ENCODE measurements around the gene ABCC5. TPM values are rescaled to one million over a fixed set of nuclear protein-coding genes. Genes with fewer than 3 reads are reported as not detected.

The ABCC5 gene
- total RNA-seq, 1 experiment from 2014 or later, result 37.6 TPM

GRCh38 chr3:183968666-183969245 lies 48.9 kb downstream of the ABCC5 start:
- H3K23ac ChIP-seq (ENCODE audit: insufficient read length, low read depth, low read length), result no peak overlapping the region
- H3K9me3 ChIP-seq (ENCODE audit: control insufficient read depth, low read depth, low read length), result no peaks in the 10 kb centered on the region
- no peak overlapping the region for H3K14ac ChIP-seq (ENCODE audit: insufficient read depth, low read length)
- no peaks in the 10 kb centered on the region for H3K23me2 ChIP-seq (ENCODE audit: insufficient read length, low read depth, low read length, poor library complexity, severe bottlenecking)
- H2AFZ ChIP-seq (ENCODE audit: low read length), result no peak overlapping the region
- Mint-ChIP-seq H3K36me3 (ENCODE audit: insufficient read depth in 1 of 3, low read depth in 3 of 3) (peaks cover 19 to 63% (median 36%) of the 10 kb centered on the region in 3 experiments; a peak in 6 of 7 replicates), H3K9me3 (no peaks in the 10 kb centered on the region), H3K4me3 (no peak overlapping the region), H3K4me1 (no peaks in the 10 kb centered on the region; a peak in 1 of 4 replicates), H3K27ac (no peak overlapping the region), H3K27me3 (ENCODE audit: low read depth) (no peaks in the 10 kb centered on the region)
- H4K20me1 ChIP-seq (ENCODE audit: control insufficient read depth, insufficient read depth, insufficient read length), result no peaks in the 10 kb centered on the region
- no peaks in the 10 kb centered on the region for H3K27me3 ChIP-seq (ENCODE audit: insufficient read depth, low read length)
- H3K9ac ChIP-seq (ENCODE audit: extremely low read depth, insufficient read length, low read length), result no peak overlapping the region
- no peak overlapping the region for H3T11ph ChIP-seq (ENCODE audit: low read length)
- no peak overlapping the region for H4K5ac ChIP-seq (ENCODE audit: insufficient read length, low read depth, low read length)
- no peak overlapping the region for H3K27ac ChIP-seq (ENCODE audit: insufficient read length, low read depth, low read length)
- no peak overlapping the region for H3K4ac ChIP-seq (ENCODE audit: low read depth, low read length)
- TF ChIP-seq CTCF (conservative IDR thresholded peaks at IDR 0.05), result no peak
- no peak overlapping the region for H4K91ac ChIP-seq (ENCODE audit: insufficient read length, low read depth, low read length)
- no peaks in the 10 kb centered on the region for H3K79me1 ChIP-seq (ENCODE audit: insufficient read depth, low read depth, low read length, poor library complexity, severe bottlenecking)
- H3K18ac ChIP-seq (ENCODE audit: insufficient read length, low read depth, low read length), result no peak overlapping the region
- H2AK5ac ChIP-seq (ENCODE audit: insufficient read length, low read length), result no peak overlapping the region
- WGBS (ENCODE audit: extremely low coverage, insufficient read length, low lambda C conversion rate), result no CpG with 5 or more reads among the region's 4 CpGs
- H2BK5ac ChIP-seq (ENCODE audit: insufficient read length, low read length), result no peak overlapping the region
- no peak overlapping the region for H2BK120ac ChIP-seq (ENCODE audit: low read depth, low read length, poor library complexity, severe bottlenecking)
- H3K79me2 ChIP-seq (ENCODE audit: insufficient read depth, low read length), result no peaks in the 10 kb centered on the region
- H3K4me2 ChIP-seq (ENCODE audit: insufficient read depth, insufficient read length, low read length), result no peak overlapping the region
- no peak overlapping the region for H2BK20ac ChIP-seq (ENCODE audit: low read depth, low read length, poor library complexity, severe bottlenecking)
- no peaks in the 10 kb centered on the region for H3K4me1 ChIP-seq (ENCODE audit: insufficient read depth, low read length)
- no peak overlapping the region for H4K8ac ChIP-seq (replicated peaks; ENCODE audit: insufficient read length, low read depth, low read length)
- H3K56ac ChIP-seq (ENCODE audit: insufficient read length, low read depth, low read length), result no peak overlapping the region
- no peak overlapping the region for H2BK15ac ChIP-seq (ENCODE audit: low read depth, low read length)
- DNase-seq, result no peak
- no peak overlapping the region for H2BK12ac ChIP-seq (ENCODE audit: insufficient read length, low read depth, low read length)
